GM23248 (cell line): ENCODE results near the gene MAB21L1. TPM values are rescaled to one million over a fixed set of nuclear protein-coding genes. Genes with fewer than 3 reads are reported as not detected.

ENCODE experiments used
- DNase-seq: peaks from one replicate; pipeline ENCODE4 v3.0.0-alpha.2; 2015
- H2AFZ ChIP-seq: fragments of 200-600 bp; sonication (generic); 2 replicates; pipeline ENCODE4 v1.6.1; 2016; ENCODE audit warnings: antibody characterized with exemption
- H3F3A ChIP-seq: fragments of 200-600 bp; sonication (generic); 2 replicates; pipeline ENCODE4 v1.6.1; 2016; ENCODE audit warnings: mild to moderate bottlenecking, antibody characterized with exemption, mixed run types; ENCODE audit not compliant: insufficient read depth
- H3K27ac ChIP-seq: fragments of 200-600 bp; sonication (generic); 2 replicates; pipeline ENCODE4 v1.5.1; 2016; ENCODE audit warnings: mild to moderate bottlenecking
- H3K27me3 ChIP-seq: fragments of 200-600 bp; sonication (generic); replicated peaks from 2 replicates; pipeline ENCODE4 v1.6.1; 2016; ENCODE audit warnings: mild to moderate bottlenecking; ENCODE audit not compliant: insufficient read depth
- H3K36me3 ChIP-seq: fragments of 200-600 bp; sonication (generic); 2 replicates; pipeline ENCODE4 v1.6.1; 2016; ENCODE audit warnings: low read depth, mild to moderate bottlenecking
- H3K4me1 ChIP-seq: fragments of 200-600 bp; sonication (generic); 2 replicates; pipeline ENCODE4 v1.6.1; 2016; ENCODE audit warnings: mild to moderate bottlenecking; ENCODE audit not compliant: insufficient read depth
- H3K4me2 ChIP-seq: fragments of 200-600 bp; sonication (generic); one replicate; pipeline ENCODE4 v1.6.1; 2016; ENCODE audit warnings: mild to moderate bottlenecking; ENCODE audit not compliant: unreplicated experiment
- H3K4me3 ChIP-seq: fragments of 200-600 bp; sonication (generic); 2 replicates; pipeline ENCODE4 v1.5.1; 2016; ENCODE audit warnings: mild to moderate bottlenecking
- H3K79me2 ChIP-seq: fragments of 200-600 bp; sonication (generic); 2 replicates; pipeline ENCODE4 v1.6.1; 2016; ENCODE audit warnings: mild to moderate bottlenecking; ENCODE audit not compliant: insufficient read depth
- H3K9ac ChIP-seq: fragments of 200-600 bp; sonication (generic); 2 replicates; pipeline ENCODE4 v1.6.1; 2016; ENCODE audit warnings: mild to moderate bottlenecking
- H3K9me2 ChIP-seq: fragments of 200-600 bp; sonication (generic); 2 replicates; pipeline ENCODE4 v1.6.1; 2016; ENCODE audit warnings: mixed run types, mild to moderate bottlenecking, moderate library complexity; ENCODE audit not compliant: insufficient read depth
- H3K9me3 ChIP-seq: fragments of 200-600 bp; sonication (generic); one replicate; pipeline ENCODE4 v1.6.1; 2017; ENCODE audit warnings: low read depth
- H4K20me1 ChIP-seq: fragments of 200-600 bp; sonication (generic); 2 replicates; pipeline ENCODE4 v1.6.0; 2016; ENCODE audit not compliant: insufficient read depth
- EZH2 ChIP-seq: fragments of 200-600 bp; sonication (generic); IDR thresholded peaks from 2 replicates; pipeline ENCODE4 v1.6.1; 2018; ENCODE audit warnings: antibody characterized with exemption, mild to moderate bottlenecking; ENCODE audit not compliant: insufficient read depth, poor library complexity, severe bottlenecking
- EZH2phosphoT487 ChIP-seq: fragments of 200-600 bp; sonication (generic); IDR thresholded peaks from 2 replicates; pipeline ENCODE4 v1.6.1; 2018; ENCODE audit warnings: antibody characterized with exemption, moderate library complexity, mild to moderate bottlenecking, low read depth; ENCODE audit not compliant: insufficient read depth
- WGBS, 2 experiments: methylation state at CpG; one replicate each; pipeline ENCODE4 v1.1.6; 2015 to 2017; ENCODE audit warnings: low lambda C conversion rate in 2 of 2, low coverage in 1 of 2; ENCODE audit errors: missing lambda C conversion rate in 2 of 2; 5-methylcytosine and 5-hydroxymethylcytosine counted together
- in situ Hi-C: fragments of 300-500 bp; cut with MboI; formaldehyde crosslinking; loops from 2 replicates; pipeline ENCODE4 v1.15.0; 2020
- polyA plus RNA-seq: library from polyadenylated mRNA; unstranded; fragments of >200 nt; fragmentation: Nextera tagmentation; extraction: Ambion mirVana; gene quantifications from 2 replicates; pipeline ENCODE4 v1.2.1, GENCODE V29; 2016
- total RNA-seq: library from RNA; depleted of rRNA; stranded (reverse); fragments of >200 nt; shearing (Covaris generic); gene quantifications from 2 replicates; pipeline ENCODE4 v1.2.3, GENCODE V29; 2014

Gene MAB21L1
- total and polyA plus RNA-seq, 2 experiments from 2014 or later, result 13.1 to 14.4 TPM

DNA sequence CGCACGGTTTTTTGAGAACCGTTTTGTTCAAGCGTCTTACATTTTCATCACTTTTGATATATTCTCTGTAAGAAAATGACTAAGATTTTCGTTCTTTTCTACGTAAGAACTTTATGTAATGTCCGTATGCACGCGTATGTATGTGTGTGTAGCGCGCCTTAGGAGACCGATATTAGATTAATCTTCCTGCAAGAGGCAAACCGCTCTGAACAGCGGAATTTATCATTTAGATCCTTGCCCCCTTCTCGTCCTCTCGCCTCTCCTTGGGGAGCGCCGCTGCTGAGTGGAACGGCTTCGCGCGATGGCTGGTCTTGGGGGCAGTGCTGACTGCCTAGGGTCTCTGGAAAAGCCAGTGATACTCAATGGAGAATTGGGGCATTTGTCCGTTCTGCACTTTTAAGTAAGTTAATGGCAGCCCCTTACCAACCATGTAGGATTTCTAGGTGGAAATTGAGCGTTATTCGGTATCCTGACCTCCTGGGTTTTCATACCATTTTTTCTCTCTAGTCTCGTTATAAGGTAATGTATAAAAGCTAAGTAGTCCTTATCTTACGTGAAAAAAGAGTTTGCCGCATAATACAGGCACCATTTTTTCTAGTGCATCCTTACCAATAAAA, 4.7 kb downstream of the MAB21L1 start:
- Histone ChIP-seq H3K27me3 (no peaks in the 10 kb centered on the region), H3K9ac (peak overlapping the region; percentile 90), H2AFZ (peak overlapping the region; percentile 85), H3K9me3 (no peaks in the 10 kb centered on the region), H3K36me3 (no peaks in the 10 kb centered on the region), H3K4me2 (peak overlapping the region; percentile 100), H3K9me2 (no peaks in the 10 kb centered on the region), H3K27ac (peak overlapping the region; percentile 89), H4K20me1 (no peaks in the 10 kb centered on the region), H3K4me3 (peak overlapping the region; percentile 99), H3K79me2 (peaks cover 55% of the 10 kb centered on the region), H3F3A (peaks cover 31% of the 10 kb centered on the region), H3K4me1 (peaks cover 14% of the 10 kb centered on the region)
- in situ Hi-C loops, result loop anchor here (10.0 kb wide), 1 partner anchor 253 kb away; no protein-coding TSS in a partner anchor
- no peak for TF ChIP-seq EZH2
- no peak for TF ChIP-seq EZH2phosphoT487
- DNase-seq, result peak; percentile 55
- 46 to 56% methylated on average over 28 of the region's 28 CpGs for WGBS, 2 experiments

GRCh38 chr13:35470671-35471661, 5.5 kb downstream of the MAB21L1 start:
- in situ Hi-C loops, result loop anchor here (10.0 kb wide), 1 partner anchor 254 kb away; no protein-coding TSS in a partner anchor
- peak overlapping the region; percentile 89 for H3K27ac ChIP-seq
- peaks cover 54% of the 10 kb centered on the region for H3K79me2 ChIP-seq

GRCh38 chr13:35469806-35470525, 6.5 kb downstream of the MAB21L1 start:
- Histone ChIP-seq H2AFZ (peak overlapping the region; percentile 85), H4K20me1 (no peaks in the 10 kb centered on the region), H3K9me2 (no peaks in the 10 kb centered on the region), H3K27me3 (no peaks in the 10 kb centered on the region), H3K79me2 (peaks cover 44% of the 10 kb centered on the region), H3F3A (peaks cover 22% of the 10 kb centered on the region), H3K9me3 (no peaks in the 10 kb centered on the region), H3K9ac (peak overlapping the region; percentile 90), H3K4me3 (peak overlapping the region; percentile 99), H3K36me3 (no peaks in the 10 kb centered on the region), H3K4me1 (peaks cover 13% of the 10 kb centered on the region), H3K4me2 (peak overlapping the region; percentile 100), H3K27ac (peak overlapping the region; percentile 89)
- DNase-seq, result peak; percentile 31
- in situ Hi-C loops, result loop anchor here (10.0 kb wide), 1 partner anchor 255 kb away; no protein-coding TSS in a partner anchor
- no peak for TF ChIP-seq EZH2phosphoT487
- TF ChIP-seq EZH2, result no peak
- 37 to 39% methylated on average over 10 of the region's 10 CpGs for WGBS, 2 experiments

More at GRCh38 chr13:35470671-35471661, 5.5 kb downstream of the MAB21L1 start:
- Histone ChIP-seq H3K9me3 (no peaks in the 10 kb centered on the region), H3K4me3 (peak overlapping the region; percentile 99), H2AFZ (peak overlapping the region; percentile 85), H3F3A (peaks cover 26% of the 10 kb centered on the region), H3K36me3 (no peaks in the 10 kb centered on the region), H3K27me3 (no peaks in the 10 kb centered on the region), H3K9ac (peak overlapping the region; percentile 90), H3K4me1 (peaks cover 13% of the 10 kb centered on the region), H4K20me1 (no peaks in the 10 kb centered on the region), H3K4me2 (peak overlapping the region; percentile 100), H3K9me2 (no peaks in the 10 kb centered on the region)
- DNase-seq, result peak; percentile 88
- 6 to 8% methylated on average over 68 of the region's 68 CpGs for WGBS, 2 experiments
- TF ChIP-seq EZH2phosphoT487 (no peak), EZH2 (no peak)

GRCh38 chr13:35468195-35468594, 8.3 kb downstream of the MAB21L1 start:
- no peak overlapping the region for H3K9ac ChIP-seq
- H3K4me3 ChIP-seq, result no peak overlapping the region
- no peaks in the 10 kb centered on the region for H3K36me3 ChIP-seq
- H3K27me3 ChIP-seq, result no peaks in the 10 kb centered on the region
- TF ChIP-seq EZH2 (no peak), EZH2phosphoT487 (no peak)
- peaks cover 26% of the 10 kb centered on the region for H3K79me2 ChIP-seq
- in situ Hi-C loops, result no loop called here
- H3F3A ChIP-seq, result peaks cover 13% of the 10 kb centered on the region
- peaks cover 13% of the 10 kb centered on the region for H3K4me1 ChIP-seq
- H3K27ac ChIP-seq, result peak overlapping the region; percentile 21
- H3K9me2 ChIP-seq, result no peaks in the 10 kb centered on the region
- H4K20me1 ChIP-seq, result no peaks in the 10 kb centered on the region
- DNase-seq, result peak; percentile 38
- H3K9me3 ChIP-seq, result no peaks in the 10 kb centered on the region
- 94 to 96% methylated on average over 1 of the region's 1 CpG for whole genome bisulfite sequencing, 2 experiments
- peak overlapping the region; percentile 66 for H2AFZ ChIP-seq
- peak overlapping the region; percentile 34 for H3K4me2 ChIP-seq
